Measurements from ENCODE around the gene CAMK2N1. TPM values are rescaled to one million over a fixed set of nuclear protein-coding genes. Genes with fewer than 3 reads are reported as not detected.

The CAMK2N1 gene
- total and polyA plus RNA-seq, 2 of the 13 experiments (the other 11 are each of a cell fraction or from before 2014, with no cell fraction given) = 38.0 to 38.6 TPM

GRCh38 chr1:20481643-20482498 lies 4.1 kb downstream of the CAMK2N1 start (continued):
- TF ChIP-seq SIN3A (IDR thresholded peaks at IDR 0.05; ENCODE audit: borderline replicate concordance, low read depth, low read length) (peak; percentile 53; the same call in 1 of the 2 replicates), AGO2 (optimal IDR thresholded peaks at IDR 0.05; ENCODE audit: low read depth, low read length) (peak; percentile 88), ZNF354B (CRISPR knock-in tag; IDR thresholded peaks at IDR 0.05) (no peak), ZFP37 (CRISPR knock-in tag; IDR thresholded peaks at IDR 0.05; ENCODE audit: borderline replicate concordance) (no peak), ZBTB38 (CRISPR knock-in tag; IDR thresholded peaks at IDR 0.05) (no peak), NR1H2 (CRISPR knock-in tag; IDR thresholded peaks at IDR 0.05; ENCODE audit: borderline replicate concordance, low read depth) (no peak), ZNF34 (CRISPR knock-in tag; IDR thresholded peaks at IDR 0.05; ENCODE audit: borderline replicate concordance) (no peak), NCOA5 (CRISPR knock-in tag; IDR thresholded peaks at IDR 0.05) (peak; percentile 32; the same call in 1 of the 2 replicates), CENPT (CRISPR knock-in tag; IDR thresholded peaks at IDR 0.05; ENCODE audit: low read depth) (no peak), PHF21A (CRISPR knock-in tag; IDR thresholded peaks at IDR 0.05) (0 out of 2 replicates have a peak, but pooled peaks have one; percentile 51), TRIM24 (CRISPR knock-in tag; IDR thresholded peaks at IDR 0.05) (no peak), TBL1XR1 (IDR thresholded peaks at IDR 0.05; ENCODE audit: borderline replicate concordance, low read length, partially characterized antibody) (no peak), DNMT1 (CRISPR knock-in tag; IDR thresholded peaks at IDR 0.05) (no peak), ATF3 (CRISPR knock-in tag; IDR thresholded peaks at IDR 0.05) (no peak), CC2D1A (CRISPR knock-in tag; IDR thresholded peaks at IDR 0.05) (no peak), GZF1 (CRISPR knock-in tag; IDR thresholded peaks at IDR 0.05) (0 out of 2 replicates have a peak, but pooled peaks have one; percentile 48), ZNF431 (CRISPR knock-in tag; IDR thresholded peaks at IDR 0.05; ENCODE audit: borderline replicate concordance, low read depth) (peak; percentile 70; the same call in 1 of the 2 replicates), E2F2 (CRISPR knock-in tag; IDR thresholded peaks at IDR 0.05; ENCODE audit: borderline replicate concordance) (no peak), IRF2 (CRISPR knock-in tag; IDR thresholded peaks at IDR 0.05) (no peak), ZBTB7A (CRISPR knock-in tag; IDR thresholded peaks at IDR 0.05) (peak; percentile 34; the same call in 1 of the 2 replicates), ZNF280D (CRISPR knock-in tag; IDR thresholded peaks at IDR 0.05) (no peak)
- TF ChIP-seq, protein P1, sequence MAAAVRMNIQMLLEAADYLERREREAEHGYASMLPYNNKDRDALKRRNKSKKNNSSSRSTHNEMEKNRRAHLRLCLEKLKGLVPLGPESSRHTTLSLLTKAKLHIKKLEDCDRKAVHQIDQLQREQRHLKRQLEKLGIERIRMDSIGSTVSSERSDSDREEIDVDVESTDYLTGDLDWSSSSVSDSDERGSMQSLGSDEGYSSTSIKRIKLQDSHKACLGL (CRISPR knock-in tag; IDR thresholded peaks at IDR 0.05) = no peak
- TF ChIP-seq, protein P2, sequence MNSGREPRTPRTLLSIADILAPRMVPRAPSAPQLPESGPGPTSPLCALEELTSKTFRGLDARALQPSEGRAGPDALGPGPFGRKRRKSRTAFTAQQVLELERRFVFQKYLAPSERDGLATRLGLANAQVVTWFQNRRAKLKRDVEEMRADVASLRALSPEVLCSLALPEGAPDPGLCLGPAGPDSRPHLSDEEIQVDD (CRISPR knock-in tag; IDR thresholded peaks at IDR 0.05; ENCODE audit: borderline replicate concordance) = no peak
- TF ChIP-seq, protein P3, sequence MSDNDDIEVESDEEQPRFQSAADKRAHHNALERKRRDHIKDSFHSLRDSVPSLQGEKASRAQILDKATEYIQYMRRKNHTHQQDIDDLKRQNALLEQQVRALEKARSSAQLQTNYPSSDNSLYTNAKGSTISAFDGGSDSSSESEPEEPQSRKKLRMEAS (IDR thresholded peaks at IDR 0.05) = no peak
